HG02588 (cell line): ENCODE results near the gene FREY1.
A peak's percentile ranks its signal among the peaks of the same experiment; 100 is the strongest.

Source experiments
- ATAC-seq: cut with Tn5 transposase; IDR thresholded peaks from one replicate; pipeline ENCODE4 v1.9.1; 2021; ENCODE audit warnings: mild to moderate bottlenecking, moderate library complexity; ENCODE audit not compliant: unreplicated experiment

FREY1 gene, protein sequence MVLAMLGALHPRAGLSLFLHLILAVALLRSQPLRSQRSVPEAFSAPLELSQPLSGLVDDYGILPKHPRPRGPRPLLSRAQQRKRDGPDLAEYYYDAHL

DNA sequence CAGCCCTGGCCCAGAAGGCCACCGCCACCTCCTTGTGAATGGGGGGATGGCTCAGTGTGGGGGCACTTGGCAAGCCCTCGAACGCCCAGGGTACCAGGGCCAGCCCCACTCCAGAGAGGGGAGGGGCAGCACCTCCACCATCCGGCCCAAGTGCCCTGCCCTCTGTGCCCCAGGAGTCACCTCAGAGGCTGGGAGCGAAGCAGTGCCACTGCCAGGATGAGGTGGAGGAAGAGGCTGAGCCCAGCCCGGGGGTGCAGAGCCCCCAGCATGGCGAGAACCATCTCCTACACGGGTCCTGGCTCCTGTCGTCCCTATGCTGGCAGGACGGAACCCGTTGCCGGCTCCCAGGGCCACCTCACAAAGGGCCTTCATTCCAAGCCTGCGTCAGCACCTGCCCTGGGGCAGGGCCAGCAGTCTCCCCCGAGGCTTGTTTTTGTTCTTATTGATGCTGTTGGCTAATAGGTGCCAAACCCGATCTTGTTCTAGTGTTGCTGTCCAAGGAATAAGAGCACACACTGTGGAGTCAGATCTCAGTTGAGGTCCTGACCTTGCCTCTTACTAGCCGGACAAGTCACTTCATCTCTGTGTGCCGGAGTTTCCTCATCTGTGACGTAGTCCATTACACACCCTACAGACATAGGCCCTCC is at the start of gene FREY1:
Gene FREY1, minus strand, starts transcription at position 307 of the 647 bp plus-strand sequence. Its CDS starts 26 bp downstream, at position 281.
- no peak for ATAC-seq

DNA sequence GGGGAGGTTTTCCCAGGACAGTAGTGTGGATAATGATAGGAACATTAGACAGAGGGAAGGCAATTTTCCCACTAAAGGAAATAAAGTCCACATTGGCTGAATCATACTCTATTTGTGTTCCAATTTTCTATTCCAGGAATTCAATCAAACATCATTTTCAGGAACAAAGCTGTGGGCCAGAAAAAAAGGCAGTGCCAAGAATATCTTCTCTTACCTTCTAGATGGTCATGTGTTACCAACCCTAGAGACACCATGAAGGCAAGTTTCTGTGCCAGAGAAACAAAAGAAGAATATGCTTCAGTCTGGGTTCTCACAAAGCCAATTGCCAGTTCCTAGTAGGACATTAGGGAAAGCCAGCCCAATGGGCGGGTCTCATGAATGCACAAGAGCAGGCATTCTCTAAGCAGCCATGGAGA is 42.9 kb upstream of the FREY1 start:
- no peak for ATAC-seq

DNA sequence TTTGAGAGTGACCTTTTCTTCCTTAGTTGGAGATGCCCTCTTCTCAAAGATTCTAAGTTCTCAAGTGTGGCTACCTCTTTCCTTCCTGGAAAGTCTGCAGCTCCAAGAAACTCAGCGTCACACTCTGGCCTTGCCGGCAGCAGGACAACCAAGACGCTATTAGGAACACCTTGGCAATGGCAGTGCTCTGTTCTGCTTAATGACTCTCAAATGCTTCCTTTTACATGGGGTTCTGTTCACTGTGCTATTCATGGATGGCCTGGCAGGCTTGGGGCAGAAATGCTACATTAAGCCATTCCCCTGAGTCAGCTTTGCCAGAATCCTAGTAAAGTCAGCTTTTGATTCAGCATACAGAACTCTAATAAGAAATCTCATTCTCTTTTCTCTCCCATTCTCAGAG is 41.3 kb upstream of the FREY1 start:
- ATAC-seq = no peak

DNA sequence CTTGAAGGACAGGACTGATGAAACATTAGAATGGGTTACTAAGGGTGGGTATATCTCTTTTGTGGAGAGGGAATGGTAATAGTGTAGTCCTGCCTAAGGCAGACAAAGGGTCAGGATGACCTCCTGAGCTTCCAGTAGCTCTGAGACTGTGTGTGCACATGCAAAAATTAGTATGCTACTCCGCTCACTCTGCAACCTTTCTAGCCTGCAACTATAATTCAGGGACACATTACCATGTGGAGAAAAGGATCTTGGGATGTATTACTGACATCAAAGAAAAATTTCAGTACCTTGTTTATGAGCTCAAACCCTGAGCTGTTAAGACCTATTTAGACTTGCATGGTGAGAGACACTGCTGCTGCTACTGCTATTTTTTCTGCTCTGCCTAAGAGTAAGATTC is 40.8 kb upstream of the FREY1 start:
- no peak for ATAC-seq

DNA sequence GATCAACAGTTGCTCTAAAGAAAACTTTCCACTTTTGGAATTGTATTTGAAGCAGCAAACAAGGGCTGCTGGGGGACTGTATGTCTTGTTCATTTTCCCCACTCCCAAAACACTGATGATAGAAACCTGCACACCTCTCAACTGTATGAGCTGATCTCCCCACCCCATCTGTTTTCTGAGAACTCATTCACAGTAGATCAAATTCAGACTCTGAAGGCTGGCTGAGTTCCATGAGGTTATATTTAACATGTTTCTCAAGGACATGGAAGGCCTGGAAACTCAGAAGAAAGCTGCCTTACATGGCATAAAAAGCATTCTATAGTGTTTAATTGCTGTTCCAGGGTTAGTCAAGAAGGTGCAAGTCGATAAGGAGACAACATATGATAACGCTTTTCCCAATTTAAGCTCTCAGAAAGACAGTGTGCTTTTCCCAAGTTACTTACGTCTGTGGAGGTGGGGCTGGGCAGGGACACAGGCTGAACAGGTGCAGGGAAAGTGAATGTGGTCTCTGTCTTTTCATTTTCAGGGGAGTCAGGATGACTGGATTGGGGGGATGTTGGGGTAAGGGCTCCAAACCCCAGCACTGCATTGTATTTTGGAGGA is 38.4 kb upstream of the FREY1 start:
- no peak for ATAC-seq

DNA sequence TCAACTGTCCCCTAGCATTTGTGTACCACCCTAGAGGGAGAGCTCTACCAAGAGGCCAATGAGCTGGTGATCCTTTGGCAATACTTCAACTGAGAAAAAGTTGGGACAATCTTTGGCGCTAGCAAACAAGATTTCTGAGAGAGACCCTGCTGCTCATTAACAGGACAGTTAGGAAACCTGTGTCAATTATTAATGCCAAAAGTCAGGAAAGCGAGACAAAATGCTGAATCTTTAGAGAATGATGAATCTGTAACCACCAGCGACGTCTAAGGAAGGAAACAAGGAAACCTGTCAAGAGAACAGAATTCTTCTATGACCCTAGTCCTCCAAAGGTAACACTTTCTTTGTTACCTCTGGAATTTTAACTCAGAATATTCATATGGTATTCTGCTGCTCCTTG is 35.3 kb upstream of the FREY1 start:
- ATAC-seq = no peak

DNA sequence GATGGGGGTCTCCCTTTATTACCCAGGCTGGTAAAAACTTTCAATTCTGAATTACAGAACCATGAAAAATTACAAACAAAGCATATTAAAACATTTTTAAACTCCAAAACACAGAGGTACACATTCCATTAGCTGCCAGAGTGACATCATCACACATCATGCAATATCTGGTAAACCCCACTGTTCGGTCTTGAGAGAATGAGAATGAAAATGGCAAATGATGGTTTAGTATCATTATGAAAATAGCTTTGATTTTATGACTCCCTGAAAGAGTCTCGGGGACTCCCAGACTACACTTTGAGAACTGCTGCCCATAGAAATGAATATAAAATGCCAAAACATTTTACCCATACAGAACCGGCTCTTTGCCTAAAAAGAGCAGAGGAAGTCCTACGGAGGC is 34.2 kb upstream of the FREY1 start:
- ATAC-seq = no peak

DNA sequence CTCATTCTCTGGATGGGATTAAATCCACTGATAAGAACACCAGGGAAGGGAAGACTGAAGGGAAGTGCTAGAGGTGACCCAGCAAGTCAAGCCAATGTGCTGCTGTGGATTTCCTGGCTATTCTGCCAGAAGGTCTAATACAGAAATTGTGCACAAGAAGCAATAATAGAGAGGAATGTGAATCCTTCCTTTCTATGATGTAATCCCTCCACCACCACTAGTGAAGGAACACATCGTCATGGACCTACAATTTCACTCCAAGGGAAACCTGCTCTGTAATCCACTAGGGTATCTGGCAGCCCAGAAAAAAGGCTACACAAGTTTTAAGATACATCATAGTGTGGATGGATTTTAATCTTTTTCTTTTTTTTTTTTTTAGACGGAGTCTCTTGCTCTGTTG is 32.8 kb upstream of the FREY1 start:
- no peak for ATAC-seq

DNA sequence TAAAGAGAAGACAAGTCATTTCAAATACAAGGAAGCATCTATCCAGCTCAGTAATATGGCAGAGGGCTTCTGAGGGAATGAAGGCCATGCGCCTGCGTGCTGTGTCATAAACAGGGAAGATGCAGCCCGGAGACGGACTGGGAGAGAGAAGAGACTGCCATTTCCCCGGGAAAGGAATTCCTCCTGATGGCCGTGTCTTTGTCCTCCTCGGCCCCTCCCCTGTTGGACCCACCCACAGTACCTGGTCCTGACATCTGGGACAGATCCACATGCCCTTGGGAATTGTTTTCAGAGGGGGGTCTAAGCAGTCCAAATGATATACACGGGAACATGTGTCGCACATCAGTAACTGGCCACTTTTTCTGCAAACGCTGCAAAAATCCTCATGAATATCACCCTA is 30.8 kb upstream of the FREY1 start:
- no peak for ATAC-seq

DNA sequence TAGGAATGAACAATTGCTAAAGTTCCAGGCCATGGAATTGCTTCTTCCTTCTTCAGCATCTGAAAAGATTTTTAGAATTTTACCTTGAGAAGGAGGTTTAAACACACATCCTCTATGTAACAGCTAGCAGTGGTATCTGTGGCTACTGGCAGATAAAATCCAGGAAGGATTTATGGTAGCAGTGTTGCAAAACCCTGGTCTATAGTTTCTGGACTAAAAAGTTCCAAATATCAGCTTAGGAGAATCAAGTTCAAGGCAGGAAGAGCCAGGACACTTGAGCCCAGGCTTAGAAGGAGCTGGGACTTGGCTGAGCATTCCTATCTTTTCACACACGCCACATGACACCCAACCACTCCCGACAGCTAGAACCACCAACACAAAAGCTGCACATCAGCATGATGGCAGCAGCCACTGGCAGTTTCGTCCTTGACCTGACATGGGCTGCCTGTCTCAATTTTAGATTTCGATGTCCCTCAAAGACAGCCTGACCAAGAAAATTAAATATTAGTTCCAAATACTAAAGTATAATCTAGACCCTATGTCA is 29.5 kb upstream of the FREY1 start:
- ATAC-seq = no peak

DNA sequence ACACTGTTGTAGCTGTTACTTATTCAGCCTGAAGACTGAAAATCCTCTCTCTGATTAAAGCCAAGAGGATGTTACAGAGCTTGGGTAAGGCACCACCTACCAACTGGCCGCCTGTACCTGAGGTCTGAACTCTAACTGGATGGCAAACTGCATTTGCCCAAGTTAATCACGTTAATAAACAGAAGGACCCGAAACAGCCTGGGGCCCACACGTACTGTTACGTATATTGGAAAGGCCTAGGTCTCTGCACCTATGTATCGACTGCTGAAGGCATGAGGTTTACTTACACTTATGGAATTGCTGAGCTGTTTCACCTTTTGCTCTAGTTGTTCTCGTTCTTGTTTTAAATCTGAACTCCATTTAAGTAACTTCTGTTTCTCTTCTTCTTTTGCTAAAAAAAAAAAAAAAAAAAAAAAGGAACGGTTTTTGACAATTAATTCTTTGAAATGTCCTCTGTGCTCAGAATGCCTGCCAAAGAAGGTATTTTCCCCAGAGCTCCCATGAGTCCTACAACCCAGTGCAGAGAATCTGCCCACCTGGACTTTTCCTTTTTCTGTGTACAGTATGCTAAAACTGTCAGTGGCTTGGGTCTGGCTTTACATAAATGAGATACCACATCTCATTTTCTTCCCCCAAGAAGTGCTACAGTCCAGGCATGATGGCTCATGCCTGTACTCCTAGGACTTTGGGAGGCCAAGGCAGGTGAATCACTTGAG is 28.4 kb upstream of the FREY1 start:
- ATAC-seq = no peak

DNA sequence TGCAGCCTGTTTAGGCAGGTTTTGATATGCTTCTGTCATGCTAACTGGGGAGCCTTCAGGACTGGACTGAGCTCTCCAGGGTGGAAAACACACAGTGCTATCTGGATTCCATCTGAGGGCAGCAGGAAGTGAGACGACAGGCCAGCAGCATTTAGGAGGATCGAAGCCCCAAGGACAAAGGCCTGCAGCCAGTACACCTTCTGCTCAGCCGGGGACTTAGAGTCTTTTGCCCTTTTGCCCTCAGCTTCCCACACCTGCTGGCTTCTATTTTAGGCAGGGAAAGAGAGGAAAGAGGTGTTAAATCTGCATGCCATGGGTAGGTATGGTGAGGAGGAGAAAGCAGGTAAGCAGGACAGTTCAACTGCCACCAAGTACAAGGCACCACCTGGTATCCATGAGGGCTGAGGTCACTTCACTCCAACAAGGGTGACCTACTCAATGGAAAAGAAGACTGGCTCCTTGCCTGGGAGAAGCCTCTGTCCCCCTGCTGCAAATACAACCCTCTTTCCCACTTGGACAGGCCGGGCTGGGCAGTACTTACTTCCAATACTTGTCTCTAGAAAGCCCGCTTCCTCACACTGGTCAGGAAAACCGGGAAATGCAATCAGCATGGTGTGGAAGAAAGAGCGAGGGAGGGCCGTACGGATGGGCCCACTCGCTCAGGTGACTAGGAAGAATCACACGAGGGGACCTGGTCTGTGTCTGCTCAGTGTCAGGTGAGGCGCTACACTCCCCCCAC is 27.7 kb upstream of the FREY1 start:
- no peak for ATAC-seq

DNA sequence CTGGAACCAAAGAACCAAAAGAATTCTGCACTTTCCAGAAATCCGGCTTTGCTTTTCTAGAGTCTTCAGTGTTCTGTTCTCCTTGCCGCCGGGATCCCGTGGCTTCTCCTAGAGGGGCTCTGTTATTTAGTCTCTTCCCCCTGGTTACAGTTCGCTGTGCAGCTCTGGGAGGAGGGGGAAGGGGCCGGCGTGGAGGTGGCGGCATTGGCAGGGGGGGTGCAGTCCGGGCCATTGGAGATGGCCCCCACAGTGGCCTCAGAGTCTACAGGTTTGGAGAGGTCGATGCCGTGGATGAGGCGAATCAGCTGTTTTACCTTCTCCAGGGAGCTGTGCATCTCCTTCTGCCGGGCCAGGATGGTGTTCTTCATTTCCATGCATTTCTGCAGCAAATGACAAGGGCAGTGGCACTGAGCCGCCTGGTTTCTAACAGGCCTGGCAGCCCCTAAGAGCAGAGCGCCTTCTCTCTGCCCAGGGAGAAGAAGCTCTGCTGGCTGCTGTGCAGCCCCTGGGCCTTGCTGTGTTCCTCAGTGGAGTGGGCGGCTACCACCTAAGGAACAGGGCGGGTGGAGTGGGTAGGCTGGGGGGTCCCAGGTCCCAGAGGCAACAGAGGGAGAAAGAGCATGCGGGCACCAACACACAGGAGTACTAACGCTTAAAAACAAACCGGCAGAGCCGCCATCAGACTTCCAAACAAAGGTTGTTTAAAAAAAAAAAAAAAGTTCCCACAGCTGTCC is 26.9 kb upstream of the FREY1 start:
- ATAC-seq = no peak

DNA sequence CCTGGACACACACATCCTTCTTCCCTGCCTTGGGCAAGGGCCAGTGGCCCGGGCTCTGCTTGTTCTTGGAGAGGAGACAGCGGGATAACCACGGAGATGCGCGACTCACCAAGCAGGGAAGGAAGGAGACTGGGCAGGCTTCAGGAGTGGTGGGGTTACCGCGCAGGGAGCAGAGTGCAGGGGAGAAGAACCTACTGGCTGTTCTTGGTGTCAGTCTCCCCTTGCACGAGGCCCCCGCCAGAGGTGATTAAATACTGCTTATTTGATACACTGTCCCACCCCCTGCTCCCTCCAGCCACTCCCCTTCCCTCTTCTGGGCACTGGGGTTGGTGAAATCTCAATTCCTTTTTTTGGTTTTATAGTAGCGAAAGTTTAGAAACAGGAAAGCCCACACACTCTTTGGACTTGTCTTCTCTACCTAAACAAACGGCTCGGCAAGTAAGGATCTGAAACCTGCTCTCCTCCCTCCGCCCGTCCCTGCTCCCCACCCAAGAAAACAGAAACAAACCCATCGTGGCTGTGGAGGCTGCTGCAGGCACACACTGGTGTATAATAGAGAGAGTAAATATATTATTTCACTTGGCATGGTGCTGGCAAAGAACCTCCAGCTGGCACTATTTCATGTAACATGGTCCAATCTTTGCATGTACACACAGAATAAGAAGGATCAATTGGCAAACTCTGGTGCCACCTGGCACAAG is 26.2 kb upstream of the FREY1 start:
- no peak for ATAC-seq

DNA sequence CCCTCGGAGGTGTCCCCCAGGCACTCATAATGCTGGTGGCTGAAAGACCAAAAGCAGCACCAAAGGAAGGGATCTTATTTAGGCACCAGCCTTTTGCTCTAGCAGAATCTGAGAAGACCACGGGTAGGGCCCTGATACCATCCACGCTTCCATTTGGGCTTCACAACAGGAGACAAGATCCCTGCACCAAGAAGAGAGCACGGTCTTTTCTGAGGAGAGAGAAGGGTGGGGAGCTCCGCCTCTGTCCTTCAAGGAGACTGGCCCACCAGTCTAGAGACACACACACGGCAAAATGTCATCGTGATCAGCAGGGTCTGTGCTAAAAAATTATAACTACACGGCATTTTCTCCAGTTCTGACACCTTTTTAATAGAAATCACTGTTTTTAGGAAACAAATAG is 25.1 kb upstream of the FREY1 start:
- ATAC-seq = no peak

DNA sequence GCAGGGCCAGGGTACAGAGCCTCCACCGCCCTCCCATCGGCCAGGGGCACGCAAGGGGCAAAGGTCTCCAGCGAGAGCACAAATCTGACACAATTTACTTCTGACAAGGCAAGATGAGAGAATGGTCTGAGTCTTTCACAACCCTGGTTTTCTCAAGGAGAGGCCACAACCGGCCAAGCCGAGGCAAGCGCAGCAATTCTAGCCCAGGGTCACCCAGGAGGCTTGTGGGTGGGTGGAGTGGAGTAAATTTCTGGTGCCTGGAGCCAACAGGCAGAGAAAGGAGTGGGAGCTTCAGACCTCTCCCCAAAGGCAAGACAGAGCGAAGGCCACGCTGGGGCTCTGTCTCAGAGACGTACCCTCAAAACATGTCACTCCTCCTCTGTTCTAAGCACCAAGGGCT is 24.7 kb upstream of the FREY1 start:
- ATAC-seq = no peak

DNA sequence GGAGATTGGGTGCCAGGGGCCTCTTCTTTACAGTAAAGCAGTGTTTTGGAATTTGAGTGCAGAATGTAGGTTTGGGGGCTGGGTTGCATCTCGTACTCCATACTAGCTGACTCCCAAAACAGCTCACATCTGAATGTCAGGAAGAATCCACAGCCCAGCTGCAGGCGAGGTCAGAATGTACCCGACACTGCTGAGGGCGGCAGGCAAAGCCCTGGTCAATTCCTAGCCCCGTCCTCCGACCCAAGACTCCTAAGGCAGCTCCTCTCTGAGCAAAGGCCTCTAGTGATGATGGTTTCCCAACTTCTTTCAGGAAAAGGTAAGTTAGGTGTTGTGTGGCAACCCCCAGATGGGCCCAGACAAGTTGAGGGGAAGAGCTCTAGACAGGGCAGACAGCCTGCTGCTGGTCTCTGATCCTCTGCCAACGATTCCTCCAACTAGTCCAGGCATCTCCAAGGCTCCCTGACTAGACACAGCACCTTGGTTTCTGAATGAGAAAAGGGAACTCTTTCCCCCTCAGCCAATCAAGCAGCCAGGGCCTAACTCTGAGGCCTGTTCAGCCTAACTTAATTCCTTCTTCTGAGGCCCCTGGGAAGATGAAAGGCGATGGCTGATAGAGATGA is 24.0 kb upstream of the FREY1 start:
- no peak for ATAC-seq

DNA sequence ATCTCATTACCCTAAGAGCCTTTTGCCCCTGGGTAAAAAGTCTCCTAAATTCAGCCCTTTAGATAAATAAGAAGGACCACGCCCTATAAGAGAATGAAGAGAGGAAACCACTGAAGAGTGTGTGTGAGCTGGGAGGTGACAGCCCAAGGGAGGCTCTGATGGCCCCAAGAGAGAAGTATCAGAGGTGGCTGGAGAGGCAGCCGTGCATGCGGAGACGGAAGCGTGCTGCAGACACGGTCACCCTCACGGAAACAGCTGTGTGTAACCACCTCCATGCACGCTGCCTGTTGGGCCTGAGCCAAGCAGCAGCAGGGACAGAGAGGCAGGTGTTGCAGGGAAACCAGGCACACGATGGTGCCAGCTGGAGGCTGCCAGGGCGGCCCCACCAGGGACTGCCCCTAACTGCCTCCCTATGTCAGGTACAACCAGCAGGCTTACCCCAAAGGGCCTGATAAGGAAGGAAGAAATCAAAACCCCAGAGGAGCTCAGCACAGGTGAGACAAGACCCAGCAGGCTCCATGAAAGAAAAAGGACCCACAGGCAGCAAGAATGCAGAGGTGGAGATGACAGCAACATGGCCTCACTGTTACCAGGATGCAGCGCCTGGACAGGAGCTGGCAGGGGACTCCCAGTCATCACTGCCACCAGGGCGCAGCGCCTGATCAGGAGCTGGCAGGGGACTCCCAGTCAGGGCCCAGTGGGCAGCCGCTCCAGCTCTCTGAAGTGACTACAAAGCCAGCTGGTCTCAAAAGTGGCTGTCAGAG is 23.1 kb upstream of the FREY1 start:
- peak; percentile 88 for ATAC-seq
